GM23248 (cell line): ENCODE results near the gene RIT2.

ENCODE experiments used
- EZH2 ChIP-seq: fragments of 200-600 bp; sonication (generic); IDR thresholded peaks from 2 replicates; pipeline ENCODE4 v1.6.1; 2018; ENCODE audit warnings: antibody characterized with exemption, mild to moderate bottlenecking; ENCODE audit not compliant: insufficient read depth, poor library complexity, severe bottlenecking
- EZH2phosphoT487 ChIP-seq: fragments of 200-600 bp; sonication (generic); IDR thresholded peaks from 2 replicates; pipeline ENCODE4 v1.6.1; 2018; ENCODE audit warnings: antibody characterized with exemption, moderate library complexity, mild to moderate bottlenecking, low read depth; ENCODE audit not compliant: insufficient read depth

DNA sequence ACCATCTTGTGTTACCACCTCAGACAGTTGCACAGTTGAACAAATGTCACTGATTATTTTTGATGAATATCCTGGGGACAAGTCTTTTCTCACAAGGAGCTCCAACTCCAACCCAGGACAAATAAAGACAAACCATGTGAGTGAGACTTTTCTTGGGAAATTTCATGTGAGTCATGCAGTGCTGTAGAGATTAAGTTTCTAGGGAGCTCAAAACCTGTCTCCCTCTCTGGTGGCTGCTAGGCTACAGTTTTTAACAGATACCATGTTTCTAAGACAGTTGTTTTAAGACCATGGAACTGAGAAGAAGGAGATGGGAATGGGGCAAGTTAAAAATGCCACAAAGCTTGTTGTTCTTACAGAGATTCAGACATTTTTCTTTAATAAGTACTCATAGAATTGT, 255.5 kb downstream of the RIT2 start:
- no peak for TF ChIP-seq EZH2phosphoT487
- TF ChIP-seq EZH2: no peak
